Measurements from ENCODE around the gene CLMP.

The CLMP gene

DNA sequence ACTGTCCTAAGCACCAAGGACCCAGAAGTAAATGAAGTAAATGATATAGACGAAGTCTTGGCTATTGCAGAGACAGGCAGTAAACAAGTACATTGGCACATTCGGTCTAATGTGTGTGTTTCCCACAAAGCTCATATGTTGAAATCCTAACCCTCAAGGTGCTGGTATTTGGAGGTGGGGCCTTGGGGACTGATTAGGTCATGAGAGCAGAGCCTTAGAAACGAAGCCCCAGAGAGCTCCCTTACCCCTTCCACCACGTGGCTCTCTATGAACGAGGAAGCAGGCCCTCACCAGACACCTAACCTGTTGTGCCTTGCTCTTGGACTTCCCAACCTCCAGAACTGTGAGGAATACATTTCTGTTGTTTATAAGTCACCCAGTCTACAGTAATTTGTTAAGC, 14.9 kb downstream of the CLMP start:
- H3K4me2 ChIP-seq (ENCODE audit: low read length): no peak overlapping the region
- H3K79me2 ChIP-seq (ENCODE audit: control insufficient read depth, low read length): no peaks in the 10 kb centered on the region
- H3F3A ChIP-seq (ENCODE audit: control insufficient read depth, insufficient read depth): no peaks in the 10 kb centered on the region
- H3K36me3 ChIP-seq (ENCODE audit: control insufficient read depth, low read length): no peaks in the 10 kb centered on the region
- no peak overlapping the region for H3K27ac ChIP-seq (ENCODE audit: low read depth, low read length)
- TF ChIP-seq EZH2phosphoT487 (IDR thresholded peaks at IDR 0.05; ENCODE audit: borderline replicate concordance, low read length): no peak
- TF ChIP-seq CTCF (IDR thresholded peaks at IDR 0.05; ENCODE audit: low read depth, low read length, poor library complexity, severe bottlenecking): no peak
- H3K9me3 ChIP-seq (ENCODE audit: control insufficient read depth, insufficient read depth, low read length): no peaks in the 10 kb centered on the region
- no peaks in the 10 kb centered on the region; the same call in 1 of the 2 replicates for H4K20me1 ChIP-seq (ENCODE audit: control insufficient read depth, insufficient read depth, low read depth, low read length)
- H3K27me3 ChIP-seq (ENCODE audit: control insufficient read depth, low read length): peaks cover 18% of the 10 kb centered on the region
- H3K4me3 ChIP-seq (ENCODE audit: low read length): no peak overlapping the region
- H3K9me2 ChIP-seq (replicated peaks; ENCODE audit: control insufficient read depth, low read length): no peaks in the 10 kb centered on the region
- no peaks in the 10 kb centered on the region for H3K4me1 ChIP-seq (ENCODE audit: control insufficient read depth, low read length)

- Histone ChIP-seq H3K4me2 (ENCODE audit: low read length) (no peak overlapping the region), H3K4me3 (ENCODE audit: low read length) (no peak overlapping the region), H3F3A (ENCODE audit: control insufficient read depth, insufficient read depth) (no peaks in the 10 kb centered on the region), H3K4me1 (ENCODE audit: control insufficient read depth, low read length) (no peaks in the 10 kb centered on the region), H3K9me2 (replicated peaks; ENCODE audit: control insufficient read depth, low read length) (no peaks in the 10 kb centered on the region), H3K27ac (ENCODE audit: low read depth, low read length) (no peak overlapping the region), H4K20me1 (ENCODE audit: control insufficient read depth, insufficient read depth, low read depth, low read length) (no peaks in the 10 kb centered on the region; the same call in 1 of the 2 replicates), H3K79me2 (ENCODE audit: control insufficient read depth, low read length) (no peaks in the 10 kb centered on the region), H3K9me3 (ENCODE audit: control insufficient read depth, insufficient read depth, low read length) (no peaks in the 10 kb centered on the region), H3K36me3 (ENCODE audit: control insufficient read depth, low read length) (no peaks in the 10 kb centered on the region), H3K27me3 (ENCODE audit: control insufficient read depth, low read length) (peaks cover 18% of the 10 kb centered on the region)
- TF ChIP-seq CTCF (IDR thresholded peaks at IDR 0.05; ENCODE audit: low read depth, low read length, poor library complexity, severe bottlenecking) (no peak), EZH2phosphoT487 (IDR thresholded peaks at IDR 0.05; ENCODE audit: borderline replicate concordance, low read length) (no peak)
Observed at GRCh38 chr11:123179586-123179985, 15.5 kb downstream of the CLMP start.

- Histone ChIP-seq H4K20me1 (ENCODE audit: control insufficient read depth, insufficient read depth, low read depth, low read length) (no peaks in the 10 kb centered on the region; the same call in 1 of the 2 replicates), H3K27me3 (ENCODE audit: control insufficient read depth, low read length) (peaks cover 18% of the 10 kb centered on the region), H3K79me2 (ENCODE audit: control insufficient read depth, low read length) (no peaks in the 10 kb centered on the region), H3K4me1 (ENCODE audit: control insufficient read depth, low read length) (no peaks in the 10 kb centered on the region), H3K36me3 (ENCODE audit: control insufficient read depth, low read length) (no peaks in the 10 kb centered on the region), H3F3A (ENCODE audit: control insufficient read depth, insufficient read depth) (no peaks in the 10 kb centered on the region), H3K9me2 (replicated peaks; ENCODE audit: control insufficient read depth, low read length) (no peaks in the 10 kb centered on the region), H3K4me3 (ENCODE audit: low read length) (no peak overlapping the region), H3K4me2 (ENCODE audit: low read length) (no peak overlapping the region), H3K9me3 (ENCODE audit: control insufficient read depth, insufficient read depth, low read length) (no peaks in the 10 kb centered on the region), H3K27ac (ENCODE audit: low read depth, low read length) (no peak overlapping the region)
- no peak for TF ChIP-seq EZH2phosphoT487 (IDR thresholded peaks at IDR 0.05; ENCODE audit: borderline replicate concordance, low read length)
- no peak for TF ChIP-seq CTCF (IDR thresholded peaks at IDR 0.05; ENCODE audit: low read depth, low read length, poor library complexity, severe bottlenecking)
Observed at GRCh38 chr11:123178186-123178585, 16.9 kb downstream of the CLMP start.
